MM.1S (cell line): ENCODE measurements around the gene TENT4A.

ENCODE experiments used
- CTCF ChIP-seq: fragments of 300-600 bp; sonication (generic); IDR thresholded peaks from 2 replicates; pipeline ENCODE4 v1.5.1; 2016; ENCODE audit warnings: antibody characterized with exemption, low read length, mixed read lengths
- EZH2 ChIP-seq: fragments of 300-600 bp; sonication (generic); optimal IDR thresholded peaks from 2 replicates; pipeline ENCODE3; 2017; ENCODE audit warnings: low read depth, mild to moderate bottlenecking, antibody characterized with exemption, low read length, mixed read lengths
- EZH2phosphoT487 ChIP-seq: fragments of 300-600 bp; sonication (generic); IDR thresholded peaks from 2 replicates; pipeline ENCODE4 v1.6.1; 2018; ENCODE audit warnings: antibody characterized with exemption, low read length

GRCh38 chr5:6666762-6667161 is 46.5 kb upstream of the TENT4A start:
- TF ChIP-seq EZH2: no peak
- TF ChIP-seq EZH2phosphoT487: no peak
- TF ChIP-seq CTCF: no peak
